Stomach (tissue), 9 donors: ENCODE measurements around the gene SLC66A1. TPM values are rescaled to one million over a fixed set of nuclear protein-coding genes. Genes with fewer than 3 reads are reported as not detected.

Experiments
- DNase-seq, 2 donors: peaks; one replicate each; pipeline versions ENCODE4 v3.0.0 to v3.0.0-alpha.2; 2013 to 2019
- H3K27ac ChIP-seq, 5 donors: fragments of 200-600 bp in 4 of 5; sonication (generic) in 4 of 5; one replicate each; pipeline ENCODE4 v1.5.1; 2013 to 2019; ENCODE audit warnings: mild to moderate bottlenecking in 1 of 5, moderate library complexity in 1 of 5
- H3K27me3 ChIP-seq, 3 donors: fragments of 200-600 bp; sonication (generic); one replicate each; pipeline ENCODE4 v1.5.1; 2017 to 2019; ENCODE audit warnings: mixed run types in 1 of 3
- H3K36me3 ChIP-seq, 4 donors: fragments of 200-600 bp; sonication (generic); 1 replicate in 3 of 4; 2 replicates in 1 of 4; pipeline ENCODE4 v1.5.1; 2016 to 2019
- H3K4me1 ChIP-seq, 4 donors: fragments of 200-600 bp; sonication (generic); one replicate each; pipeline ENCODE4 v1.5.1; 2016 to 2019
- H3K4me3 ChIP-seq, 4 donors: fragments of 200-600 bp; sonication (generic) in 3 of 4; one replicate each; pipeline ENCODE4 v1.5.1; 2016 to 2019; ENCODE audit warnings: mild to moderate bottlenecking in 1 of 4
- H3K9me3 ChIP-seq, 4 donors: fragments of 200-600 bp; sonication (generic); one replicate each; pipeline ENCODE4 v1.5.1; 2016 to 2019
- EP300 ChIP-seq: sonication (generic); formaldehyde crosslinking; IDR thresholded peaks from one replicate; pipeline ENCODE4 v1.6.1; 2017; ENCODE audit warnings: antibody characterized with exemption
- POLR2A ChIP-seq, 4 donors: fragments of 450-650 bp; IDR thresholded peaks; one replicate each; pipeline ENCODE4 v1.6.1; 2016; ENCODE audit warnings: antibody characterized with exemption in 4 of 4, control low read depth in 2 of 4, mild to moderate bottlenecking in 1 of 4, moderate library complexity in 1 of 4
- POLR2AphosphoS5 ChIP-seq, 3 donors: sonication (generic); formaldehyde crosslinking; IDR thresholded peaks; one replicate each; pipeline ENCODE4 v1.6.1; 2016; ENCODE audit warnings: antibody characterized with exemption in 3 of 3
- WGBS, 5 donors: extraction: QIAGEN DNeasy Blood & Tissue Kit in 3 of 5; methylation state at CpG; one replicate each; pipeline versions ENCODE4 v1.1.5 to v1.1.7; 2013 to 2018; 5-methylcytosine and 5-hydroxymethylcytosine counted together
- intact Hi-C: fragments of 100-400 bp; cut with DNase I; formaldehyde crosslinking; loops from one replicate; pipeline ENCODE4 v1.15.1; 2023; ENCODE audit warnings: low total_unique reads
- polyA plus RNA-seq, 3 donors: library from polyadenylated mRNA; stranded (reverse); fragments of 200-250 nt; gene quantifications; one replicate each; pipeline ENCODE4 v1.2.3, GENCODE V29; 2013
- total RNA-seq, 5 donors: library from RNA; depleted of rRNA; stranded (reverse); fragments of >200 nt; gene quantifications; one replicate each; pipeline versions ENCODE4 v1.1.0 to v1.2.3, GENCODE V29; 2014 to 2016
- TF ChIP-seq, protein P1 (sequence below), 7 experiments: fragments of 450-650 bp in 4 of 7; fragments of 200-600 bp in 3 of 7; sonication (generic) in 3 of 7; IDR thresholded peaks; one replicate each; pipeline ENCODE4 v1.5.1; 2016 to 2019; ENCODE audit warnings: antibody characterized with exemption in 7 of 7, control low read depth in 2 of 7, mild to moderate bottlenecking in 1 of 7
- donor health status: healthy with polysubstance abuse.
- donor health status: Bipolar disorder and iron deficiency.
- donor health status: healthy.

The SLC66A1 gene
- total and polyA plus RNA-seq, 8 donors, result 1.8 to 14.5 (median 10.6) TPM

DNA sequence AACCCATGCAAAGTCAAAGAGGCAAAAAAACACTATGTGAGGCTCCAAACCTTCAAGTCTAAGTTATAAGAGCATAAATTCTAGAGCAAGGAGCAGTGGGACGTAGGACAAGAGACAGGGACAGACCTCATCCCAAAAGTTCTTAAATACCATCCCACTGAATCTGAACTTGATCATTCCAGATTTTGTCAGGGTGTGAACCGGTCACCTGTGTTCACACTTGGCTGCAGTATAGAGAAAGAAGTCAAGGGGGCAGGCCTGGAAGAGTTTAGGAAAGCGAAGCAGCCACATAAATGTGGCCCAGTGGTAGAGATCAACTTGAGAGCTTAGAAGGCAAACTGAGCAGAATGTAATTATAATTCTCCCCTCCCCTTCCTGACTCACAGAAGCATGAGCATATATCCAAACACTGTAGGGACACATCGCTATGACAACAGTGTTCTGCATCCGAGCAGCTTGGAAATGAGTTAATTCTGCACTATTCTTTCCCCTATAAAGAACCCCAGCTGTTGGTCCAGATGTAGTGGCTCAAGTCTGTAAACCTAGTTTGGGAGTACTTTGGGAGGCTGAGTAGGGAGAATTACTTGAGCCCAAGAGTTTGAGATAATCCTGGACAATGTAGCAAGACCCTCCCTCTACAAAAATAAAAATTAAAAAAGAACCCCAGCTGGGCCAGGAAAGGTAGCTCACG is 2.9 kb upstream of the SLC66A1 start:
- Histone ChIP-seq H3K27ac (no peak overlapping the region), H3K9me3 (no peaks in the 10 kb centered on the region), H3K27me3 (no peaks in the 10 kb centered on the region), H3K36me3 (peaks cover 40 to 45% (median 42%) of the 10 kb centered on the region in 4 donors), H3K4me1 (peaks cover 19 to 50% (median 38%) of the 10 kb centered on the region in 4 donors), H3K4me3 (no peak overlapping the region)
- WGBS, 5 donors, result 84 to 87% (median 86%) methylated on average over 6 of the region's 6 CpGs
- TF ChIP-seq, protein P1, sequence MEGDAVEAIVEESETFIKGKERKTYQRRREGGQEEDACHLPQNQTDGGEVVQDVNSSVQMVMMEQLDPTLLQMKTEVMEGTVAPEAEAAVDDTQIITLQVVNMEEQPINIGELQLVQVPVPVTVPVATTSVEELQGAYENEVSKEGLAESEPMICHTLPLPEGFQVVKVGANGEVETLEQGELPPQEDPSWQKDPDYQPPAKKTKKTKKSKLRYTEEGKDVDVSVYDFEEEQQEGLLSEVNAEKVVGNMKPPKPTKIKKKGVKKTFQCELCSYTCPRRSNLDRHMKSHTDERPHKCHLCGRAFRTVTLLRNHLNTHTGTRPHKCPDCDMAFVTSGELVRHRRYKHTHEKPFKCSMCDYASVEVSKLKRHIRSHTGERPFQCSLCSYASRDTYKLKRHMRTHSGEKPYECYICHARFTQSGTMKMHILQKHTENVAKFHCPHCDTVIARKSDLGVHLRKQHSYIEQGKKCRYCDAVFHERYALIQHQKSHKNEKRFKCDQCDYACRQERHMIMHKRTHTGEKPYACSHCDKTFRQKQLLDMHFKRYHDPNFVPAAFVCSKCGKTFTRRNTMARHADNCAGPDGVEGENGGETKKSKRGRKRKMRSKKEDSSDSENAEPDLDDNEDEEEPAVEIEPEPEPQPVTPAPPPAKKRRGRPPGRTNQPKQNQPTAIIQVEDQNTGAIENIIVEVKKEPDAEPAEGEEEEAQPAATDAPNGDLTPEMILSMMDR (IDR thresholded peaks at IDR 0.05), result no peak
- TF ChIP-seq POLR2AphosphoS5 (IDR thresholded peaks at IDR 0.05) (no peak), POLR2A (IDR thresholded peaks at IDR 0.05) (no peak), EP300 (no peak)
- intact Hi-C loops, result no loop called here
- peak in 1 of 2 donors; percentile 58 for DNase-seq

DNA sequence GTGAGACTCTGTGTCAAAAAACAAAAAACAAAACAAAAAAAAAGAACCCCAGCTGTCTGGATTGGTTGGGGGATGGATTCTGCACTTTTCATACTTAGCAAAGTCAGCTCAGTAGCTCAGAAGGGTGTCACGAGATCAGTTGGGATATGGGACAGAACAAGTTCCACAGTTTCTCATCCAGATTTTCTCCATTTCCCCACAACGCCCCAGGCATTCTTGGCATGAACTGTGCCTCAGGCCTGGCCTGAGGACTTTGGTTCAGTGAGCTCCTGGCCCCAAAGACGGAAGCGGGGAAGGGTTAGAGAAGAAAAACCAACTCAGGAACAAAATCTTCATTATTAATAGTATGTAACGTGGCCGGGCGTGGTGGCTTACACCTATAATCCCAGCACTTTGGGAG is 2.1 kb upstream of the SLC66A1 start:
- Histone ChIP-seq H3K4me3 (no peak overlapping the region), H3K4me1 (peaks cover 19 to 58% (median 42%) of the 10 kb centered on the region in 4 donors), H3K27me3 (no peaks in the 10 kb centered on the region), H3K27ac (no peak overlapping the region), H3K9me3 (no peaks in the 10 kb centered on the region), H3K36me3 (peaks cover 32 to 37% (median 34%) of the 10 kb centered on the region in 4 donors)
- WGBS, 5 donors, result 80 to 92% (median 84%) methylated on average over 7 of the region's 7 CpGs
- no peak for DNase-seq
- no peak for TF ChIP-seq EP300
- TF ChIP-seq POLR2AphosphoS5 (IDR thresholded peaks at IDR 0.05), result no peak
- TF ChIP-seq, protein P1 (IDR thresholded peaks at IDR 0.05), result no peak
- no peak for TF ChIP-seq POLR2A (IDR thresholded peaks at IDR 0.05)
- intact Hi-C loops, result no loop called here

GRCh38 chr1:19310720-19311502 is 1.2 kb upstream of the SLC66A1 start:
- intact Hi-C loops, result no loop called here
- Histone ChIP-seq H3K9me3 (no peaks in the 10 kb centered on the region), H3K27ac (peak overlapping the region in 3 of 5 donors; percentile 91 to 95 (median 91)), H3K4me3 (peak overlapping the region; percentile 67 to 93 (median 88)), H3K4me1 (peaks cover 19 to 67% (median 51%) of the 10 kb centered on the region in 4 donors), H3K27me3 (no peaks in the 10 kb centered on the region), H3K36me3 (peaks cover 23 to 28% (median 26%) of the 10 kb centered on the region in 4 donors)
- TF ChIP-seq, protein P1 (IDR thresholded peaks at IDR 0.05), result no peak
- TF ChIP-seq EP300, result no peak
- 26 to 44% (median 38%) methylated on average over 9 to 13 of the region's 13 CpGs for WGBS, 5 donors
- peak in 1 of 2 donors; percentile 51 for DNase-seq

GRCh38 chr1:19311503-19311930 is 609 bp upstream of the SLC66A1 start:
- 1 to 2% (median 1%) methylated on average over 5 to 29 of the region's 29 CpGs for WGBS, 5 donors
- H3K4me3 ChIP-seq, result peak overlapping the region; percentile 67 to 93 (median 88)
- TF ChIP-seq POLR2A (IDR thresholded peaks at IDR 0.05) (no peak), POLR2AphosphoS5 (IDR thresholded peaks at IDR 0.05) (no peak), EP300 (no peak)
- TF ChIP-seq, protein P1 (IDR thresholded peaks at IDR 0.05), result no peak
- H3K27me3 ChIP-seq, result no peaks in the 10 kb centered on the region
- intact Hi-C loops, result no loop called here
- no peaks in the 10 kb centered on the region for H3K9me3 ChIP-seq
- peaks cover 18 to 22% (median 20%) of the 10 kb centered on the region in 4 donors for H3K36me3 ChIP-seq
- H3K27ac ChIP-seq, result peak overlapping the region; percentile 76 to 95 (median 91)
- peaks cover 19 to 73% (median 56%) of the 10 kb centered on the region in 4 donors for H3K4me1 ChIP-seq
- DNase-seq, result no peak
